GM10266 (cell line): ENCODE results near the gene MOSPD2.

Experiments
- DNase-seq: peaks from one replicate; pipeline ENCODE4 v3.0.0; 2012; ENCODE audit errors: extremely low spot score
- TF ChIP-seq, protein P1 (sequence below): IDR thresholded peaks from 2 replicates; pipeline ENCODE4 v1.5.1; 2012; ENCODE audit warnings: mild to moderate bottlenecking, low read depth; ENCODE audit not compliant: control insufficient read depth, insufficient read depth; ENCODE audit errors: missing control alignments

Gene MOSPD2

DNA sequence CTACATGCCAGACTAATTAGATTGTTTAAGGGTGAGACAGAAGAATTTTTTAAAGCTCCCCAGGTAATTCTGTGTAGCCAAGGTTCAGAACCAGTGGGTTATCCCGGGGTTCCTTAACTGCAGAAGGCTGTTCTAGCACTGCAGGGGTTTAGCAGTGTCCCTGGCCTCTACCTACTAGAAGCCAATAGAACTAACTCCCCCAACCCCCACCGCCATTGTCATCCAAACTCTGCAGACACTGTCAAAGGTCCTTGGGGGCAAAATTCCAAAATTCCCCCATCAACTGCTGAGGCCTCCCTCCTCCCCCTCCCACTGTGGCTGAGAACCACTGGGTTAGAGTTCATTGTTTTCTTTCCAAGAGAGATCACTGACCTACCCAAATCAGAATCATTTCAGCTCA, 66.4 kb downstream of the MOSPD2 start:
- no peak for DNase-seq

GRCh38 chrX:14941301-14941700, 68.1 kb downstream of the MOSPD2 start:
- DNase-seq, result no peak
- TF ChIP-seq, protein P1, sequence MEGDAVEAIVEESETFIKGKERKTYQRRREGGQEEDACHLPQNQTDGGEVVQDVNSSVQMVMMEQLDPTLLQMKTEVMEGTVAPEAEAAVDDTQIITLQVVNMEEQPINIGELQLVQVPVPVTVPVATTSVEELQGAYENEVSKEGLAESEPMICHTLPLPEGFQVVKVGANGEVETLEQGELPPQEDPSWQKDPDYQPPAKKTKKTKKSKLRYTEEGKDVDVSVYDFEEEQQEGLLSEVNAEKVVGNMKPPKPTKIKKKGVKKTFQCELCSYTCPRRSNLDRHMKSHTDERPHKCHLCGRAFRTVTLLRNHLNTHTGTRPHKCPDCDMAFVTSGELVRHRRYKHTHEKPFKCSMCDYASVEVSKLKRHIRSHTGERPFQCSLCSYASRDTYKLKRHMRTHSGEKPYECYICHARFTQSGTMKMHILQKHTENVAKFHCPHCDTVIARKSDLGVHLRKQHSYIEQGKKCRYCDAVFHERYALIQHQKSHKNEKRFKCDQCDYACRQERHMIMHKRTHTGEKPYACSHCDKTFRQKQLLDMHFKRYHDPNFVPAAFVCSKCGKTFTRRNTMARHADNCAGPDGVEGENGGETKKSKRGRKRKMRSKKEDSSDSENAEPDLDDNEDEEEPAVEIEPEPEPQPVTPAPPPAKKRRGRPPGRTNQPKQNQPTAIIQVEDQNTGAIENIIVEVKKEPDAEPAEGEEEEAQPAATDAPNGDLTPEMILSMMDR, result no peak

More for the DNA sequence above, 66.4 kb downstream of the MOSPD2 start:
- TF ChIP-seq, protein P1, result no peak

DNA sequence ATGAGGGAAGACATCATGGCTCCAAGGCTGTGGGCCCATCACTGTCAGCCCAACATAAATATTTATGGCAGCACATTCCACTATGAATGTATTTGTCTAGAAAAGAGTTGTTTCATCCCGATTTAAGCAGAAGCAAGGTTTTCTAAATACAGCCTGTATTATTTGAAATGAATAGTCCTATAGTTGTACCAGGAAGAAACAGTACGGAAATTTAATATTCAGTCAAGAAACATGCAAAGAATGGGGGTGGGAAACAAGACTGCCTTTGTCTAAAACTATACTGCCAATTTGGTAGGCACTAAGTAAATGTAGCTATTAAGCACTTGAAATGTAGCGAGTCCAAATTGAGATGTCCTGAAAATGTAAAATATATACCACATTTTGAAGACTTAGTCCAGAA, 69.1 kb downstream of the MOSPD2 start:
- no peak for DNase-seq
- TF ChIP-seq, protein P1, result no peak

GRCh38 chrX:14943962-14944361, 70.7 kb downstream of the MOSPD2 start:
- TF ChIP-seq, protein P1, result no peak
- DNase-seq, result no peak

- DNase-seq, result no peak
- TF ChIP-seq, protein P1, result no peak
Measured at GRCh38 chrX:14946606-14947155, 73.5 kb downstream of the MOSPD2 start.

- DNase-seq, result no peak
- TF ChIP-seq, protein P1, result no peak
Measured at GRCh38 chrX:14948691-14949090, 75.5 kb downstream of the MOSPD2 start.

DNA sequence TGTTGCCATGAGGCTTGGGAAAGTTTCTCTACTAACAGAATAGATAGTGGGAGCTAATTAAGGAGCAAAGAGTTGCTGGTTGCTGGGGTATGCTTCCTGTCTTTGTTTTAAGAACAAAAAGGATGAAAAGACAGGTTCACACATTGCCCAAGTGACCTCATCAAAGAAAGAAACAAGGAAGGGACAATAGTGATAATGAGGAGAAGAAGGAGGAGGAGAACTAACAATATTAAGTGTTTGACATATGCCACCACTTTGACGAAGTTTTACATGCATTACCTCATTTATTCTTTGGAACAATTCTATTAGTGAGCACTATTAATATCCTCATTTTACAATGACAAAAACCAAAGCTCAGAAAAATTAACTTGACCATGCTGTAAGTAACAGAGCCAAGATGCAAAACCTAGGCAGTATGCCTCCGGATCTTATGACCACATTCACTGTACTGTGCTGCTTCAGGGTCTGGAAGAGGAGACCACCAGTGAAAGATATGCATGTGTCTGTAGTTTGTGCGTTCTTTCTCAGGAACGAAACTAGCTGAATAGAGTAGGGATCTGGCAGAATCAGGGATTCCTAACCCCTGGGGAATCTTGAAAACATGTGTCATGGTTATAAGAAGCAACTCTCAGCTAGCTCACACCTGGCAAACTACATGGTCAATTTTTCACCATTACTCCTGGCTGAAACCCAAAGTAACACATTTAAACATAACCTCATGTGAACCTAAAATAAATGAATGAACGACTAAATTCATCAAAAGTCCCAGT, 83.8 kb downstream of the MOSPD2 start:
- TF ChIP-seq, protein P1, result no peak
- no peak for DNase-seq
